ENCODE measurements around the gene TMIGD1.

Gene TMIGD1

DNA sequence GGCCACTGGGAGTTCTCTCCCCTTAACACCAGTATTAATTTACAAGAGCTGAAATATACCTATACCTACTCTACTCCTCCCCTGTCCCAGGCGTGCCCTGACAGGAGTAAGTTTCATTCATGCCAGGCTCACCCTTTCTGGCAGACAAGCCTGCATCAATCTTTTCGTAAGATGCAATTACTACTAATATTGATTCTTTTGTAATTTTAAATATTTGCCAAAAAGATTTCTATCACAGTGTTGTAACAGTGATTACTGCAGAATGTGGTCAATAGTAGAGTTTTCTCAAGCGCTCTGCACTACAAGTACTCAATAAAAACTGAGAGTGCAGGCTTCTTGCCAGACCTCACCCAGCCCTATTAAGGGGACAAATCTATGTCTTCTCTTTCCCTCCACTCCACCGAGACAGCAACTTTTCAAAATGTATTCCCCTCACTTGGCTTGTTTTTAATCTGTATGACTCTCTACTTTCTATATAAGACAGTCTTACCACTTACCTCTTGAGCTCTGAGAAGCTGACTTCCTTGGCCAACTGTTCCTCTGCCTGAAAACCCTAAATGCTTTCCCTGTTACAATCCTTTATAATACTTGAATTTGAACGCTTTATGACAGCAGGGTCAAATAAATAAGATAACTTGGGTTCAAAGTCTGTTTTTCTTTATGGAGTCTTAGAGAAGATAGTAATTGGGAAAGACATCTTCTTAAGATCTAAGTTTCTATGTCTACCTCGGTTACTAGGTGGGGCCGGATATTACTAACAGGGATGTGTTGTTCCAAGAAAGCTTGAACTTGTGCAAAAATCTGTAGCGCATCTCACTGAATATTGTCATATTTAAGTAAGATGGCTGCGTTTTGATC is at the start of gene TMIGD1:
Gene TMIGD1, minus strand, starts transcription at position 555 of the 858 bp plus-strand sequence. CDS start 1,924 bp downstream, outside the sequence.
- DNase-seq (ENCODE audit: low spot score): no peak

- DNase-seq (ENCODE audit: low spot score): no peak
Observed at GRCh38 chr17:30382345-30382744, 48.5 kb upstream of the TMIGD1 start.

DNA sequence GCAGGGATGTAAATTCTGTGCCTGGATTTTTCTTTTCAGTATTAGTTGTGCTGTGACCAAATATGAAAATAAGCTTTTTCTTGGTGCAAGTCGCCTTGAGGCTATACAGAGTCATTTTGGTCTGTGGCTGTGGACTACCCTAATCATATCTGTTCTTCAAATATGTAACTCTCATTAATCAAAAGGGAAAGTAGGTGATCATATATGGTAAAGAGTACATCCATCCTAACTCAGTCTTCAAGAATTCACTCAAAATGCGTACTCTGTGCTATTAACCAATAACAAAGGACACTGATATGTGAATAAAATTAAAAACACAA is 47.4 kb upstream of the TMIGD1 start:
- DNase-seq (ENCODE audit: low spot score): peak; percentile 23

GRCh38 chr17:30380643-30381339 is 46.9 kb upstream of the TMIGD1 start:
- peak; percentile 43 for DNase-seq (ENCODE audit: low spot score)

GRCh38 chr17:30379903-30380381 is 46.1 kb upstream of the TMIGD1 start:
- peak; percentile 52 for DNase-seq (ENCODE audit: low spot score)

- DNase-seq (ENCODE audit: low spot score): no peak
Observed at GRCh38 chr17:30379303-30379902, 45.5 kb upstream of the TMIGD1 start.

DNA sequence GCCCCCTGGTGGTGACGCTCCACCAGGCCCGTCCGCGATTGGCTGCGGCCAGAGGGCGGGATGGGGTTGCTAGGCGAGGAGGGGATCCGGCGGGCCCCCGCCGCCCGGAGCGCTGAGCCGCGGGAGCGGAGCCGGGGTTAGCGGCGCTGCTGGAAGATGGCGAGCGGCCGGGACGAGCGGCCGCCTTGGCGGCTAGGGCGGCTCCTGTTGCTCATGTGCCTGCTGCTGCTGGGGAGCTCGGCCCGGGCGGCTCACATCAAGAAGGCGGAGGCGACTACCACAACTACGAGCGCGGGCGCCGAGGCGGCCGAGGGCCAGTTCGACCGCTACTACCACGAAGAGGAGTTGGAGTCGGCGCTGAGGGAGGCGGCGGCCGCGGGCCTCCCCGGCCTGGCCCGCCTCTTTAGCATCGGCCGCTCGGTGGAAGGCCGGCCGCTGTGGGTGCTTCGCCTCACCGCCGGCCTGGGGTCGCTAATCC is 45.0 kb upstream of the TMIGD1 start, which contains the start of gene CPD:
Gene CPD, plus strand, starts transcription at position 103 of the 478 bp plus-strand sequence. Its CDS starts 54 bp downstream, at position 157.
- DNase-seq (ENCODE audit: low spot score): peak; percentile 97

- DNase-seq (ENCODE audit: low spot score): no peak
Observed at GRCh38 chr17:30378241-30378824, 44.5 kb upstream of the TMIGD1 start.

GRCh38 chr17:30377574-30378240 is 43.9 kb upstream of the TMIGD1 start:
- peak; percentile 17 for DNase-seq (ENCODE audit: low spot score)

GRCh38 chr17:30376621-30377452 is 43.0 kb upstream of the TMIGD1 start:
- peak; percentile 77 for DNase-seq (ENCODE audit: low spot score)

GRCh38 chr17:30375661-30376060 is 41.8 kb upstream of the TMIGD1 start:
- DNase-seq (ENCODE audit: low spot score): peak; percentile 18

DNA sequence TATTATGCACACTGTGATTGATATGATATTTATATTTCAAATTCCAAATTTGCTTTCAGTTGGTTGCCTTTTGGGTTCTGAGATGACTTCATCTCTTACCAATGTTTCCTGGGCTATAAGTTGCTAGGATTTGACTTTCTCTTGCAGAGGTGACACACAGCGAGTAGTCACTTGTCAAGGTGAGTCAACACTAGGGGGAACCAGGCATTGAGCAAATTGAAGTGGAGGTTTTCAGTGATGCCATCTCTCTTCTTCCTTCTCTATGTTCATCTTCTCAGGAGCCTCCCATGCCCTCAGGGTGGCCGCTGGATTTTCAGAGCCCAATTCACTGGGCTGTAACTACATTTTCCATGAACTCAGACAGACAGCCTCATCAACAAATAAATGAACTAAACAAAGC is 38.9 kb upstream of the TMIGD1 start:
- DNase-seq (ENCODE audit: low spot score): no peak

- DNase-seq (ENCODE audit: low spot score): no peak
Observed at GRCh38 chr17:30369995-30370394, 36.1 kb upstream of the TMIGD1 start.

DNA sequence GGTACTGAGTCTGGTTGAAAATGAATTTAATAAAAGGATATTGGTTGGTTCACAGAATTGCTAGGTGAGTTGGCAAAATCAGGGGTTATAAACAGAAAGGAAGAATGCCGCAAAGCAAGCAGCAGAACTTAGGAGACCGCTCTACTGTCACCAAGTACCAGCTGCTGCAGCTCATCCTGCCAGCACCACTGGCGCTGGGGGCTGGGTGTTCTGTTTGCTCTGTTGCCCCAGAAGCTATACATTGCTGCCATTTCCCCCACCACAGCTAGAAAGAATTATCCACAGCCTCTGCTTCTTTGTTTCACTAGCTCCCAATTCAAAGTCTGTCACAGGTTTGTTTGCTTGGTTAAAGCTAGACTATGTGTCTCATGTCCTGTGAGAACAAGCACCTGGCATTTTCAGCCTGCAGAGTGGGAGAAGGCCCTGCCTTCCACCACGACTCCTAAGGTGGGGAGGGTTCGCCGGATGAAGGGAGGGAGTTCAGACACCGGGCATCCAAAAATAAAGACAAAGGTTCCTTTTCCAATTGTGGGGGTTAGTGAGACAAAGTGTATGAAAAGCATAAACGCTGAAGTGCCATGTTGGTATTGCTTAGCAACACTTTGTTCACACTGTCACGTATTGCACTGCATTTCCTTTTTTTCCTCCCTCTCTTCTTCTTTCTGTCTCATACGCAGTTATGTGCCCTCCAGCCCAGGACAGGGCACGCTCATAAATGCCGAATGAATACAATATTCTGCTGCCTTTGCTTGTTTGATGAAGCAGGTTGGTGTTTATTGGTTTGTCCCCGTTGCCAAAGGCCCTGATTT is 35.3 kb upstream of the TMIGD1 start:
- no peak for DNase-seq (ENCODE audit: low spot score)

GRCh38 chr17:30366536-30366935 is 32.7 kb upstream of the TMIGD1 start:
- DNase-seq (ENCODE audit: low spot score): no peak

DNA sequence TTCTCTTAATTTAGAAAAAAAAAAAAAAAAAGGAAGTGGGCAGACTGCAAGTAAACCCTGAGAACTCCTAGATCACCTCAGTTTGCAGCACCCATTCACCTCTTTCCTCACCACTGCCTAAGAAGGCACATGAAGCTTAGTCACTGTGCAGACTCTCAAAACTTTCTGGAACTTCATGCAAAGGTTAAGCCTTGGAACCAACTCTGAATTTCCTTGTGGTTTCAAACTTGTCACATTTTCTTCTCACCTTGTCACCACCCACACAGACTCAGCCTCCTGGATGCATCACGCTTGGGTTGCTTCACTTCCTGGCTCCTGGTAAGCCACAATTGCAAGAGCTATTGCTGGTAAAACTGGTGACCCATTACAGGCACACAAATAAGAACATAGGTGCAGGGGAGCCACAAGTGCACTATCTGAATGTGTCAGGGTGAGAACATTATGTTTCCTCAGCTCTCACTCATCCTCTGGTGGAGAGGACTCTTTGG is 29.9 kb upstream of the TMIGD1 start:
- DNase-seq (ENCODE audit: low spot score): no peak

GRCh38 chr17:30361766-30362279 is 28.0 kb upstream of the TMIGD1 start:
- DNase-seq (ENCODE audit: low spot score): no peak

GRCh38 chr17:30360086-30360808 is 26.4 kb upstream of the TMIGD1 start:
- no peak for DNase-seq (ENCODE audit: low spot score)
